K562 (cell line): ENCODE results near the gene MAST1. TPM values are rescaled to one million over a fixed set of nuclear protein-coding genes. Genes with fewer than 3 reads are reported as not detected.
A peak's percentile ranks its signal among the peaks of the same experiment; 100 is the strongest.

Source experiments
- ARID3B ChIP-seq: fragments of 250-450 bp; sonication (Bioruptor Pico); IDR thresholded peaks from 2 replicates; pipeline ENCODE4 v1.4.0; 2020; ENCODE audit warnings: borderline replicate concordance
- ATF1 ChIP-seq, 2 experiments: fragments of 450-650 bp in 1 of 2; IDR thresholded peaks; 2 replicates each; pipeline ENCODE4 v1.6.1; 2016; ENCODE audit warnings: missing compliant biosample characterization in 1 of 2, missing genetic modification characterization in 1 of 2
- CBX1 ChIP-seq: sonication (generic); IDR thresholded peaks from 2 replicates; pipeline ENCODE4 v1.6.1; 2016; ENCODE audit warnings: antibody characterized with exemption, low read depth, mild to moderate bottlenecking
- CREBBP ChIP-seq: IDR thresholded peaks from one replicate; pipeline ENCODE4 v1.6.1; 2012; ENCODE audit warnings: low read depth, mild to moderate bottlenecking, control low read depth, inconsistent platforms, low read length
- EZH2 ChIP-seq: IDR thresholded peaks from 2 replicates; pipeline ENCODE4 v1.6.1; 2012; ENCODE audit warnings: low read depth, mild to moderate bottlenecking, inconsistent platforms, low read length, borderline replicate concordance
- FOXA1 ChIP-seq: fragments of 450-650 bp; IDR thresholded peaks from 2 replicates; pipeline ENCODE4 v1.6.1; 2016; ENCODE audit warnings: mild to moderate bottlenecking, borderline replicate concordance
- FUS ChIP-seq: fragments of 200-400 bp; formaldehyde crosslinking; optimal IDR thresholded peaks from 2 replicates; pipeline ENCODE3; 2017; ENCODE audit warnings: low read depth, low read length
- HDAC2 ChIP-seq: fragments of 450-650 bp; IDR thresholded peaks from 2 replicates; pipeline ENCODE4 v1.6.1; 2016; ENCODE audit warnings: mild to moderate bottlenecking
- HMG20B ChIP-seq: fragments of 250-450 bp; sonication (Bioruptor Pico); IDR thresholded peaks from 2 replicates; pipeline ENCODE4 v1.5.0; 2021; ENCODE audit warnings: mild to moderate bottlenecking
- ID3 ChIP-seq, 2 experiments: fragments of 250-450 bp in 1 of 2; fragments of 450-650 bp in 1 of 2; sonication (Bioruptor Pico) in 1 of 2; IDR thresholded peaks; 2 replicates each; pipeline versions ENCODE4 v1.6.1 to v1.8.0; 2016 to 2021; ENCODE audit warnings: mild to moderate bottlenecking in 2 of 2, moderate library complexity in 2 of 2, missing compliant biosample characterization in 1 of 2, missing genetic modification characterization in 1 of 2
- NR4A1 ChIP-seq, 2 experiments: fragments of 250-450 bp in 1 of 2; fragments of 450-650 bp in 1 of 2; sonication (Bioruptor Pico) in 1 of 2; IDR thresholded peaks; 2 replicates each; pipeline versions ENCODE4 v1.4.0 to v1.6.1; 2016 to 2020; ENCODE audit warnings: mild to moderate bottlenecking in 2 of 2, missing compliant biosample characterization in 1 of 2, missing genetic modification characterization in 1 of 2, moderate library complexity in 1 of 2
- RFX1 ChIP-seq: fragments of 450-650 bp; IDR thresholded peaks from 2 replicates; pipeline ENCODE4 v1.6.1; 2016; ENCODE audit warnings: mild to moderate bottlenecking, moderate library complexity
- SIX5 ChIP-seq, 2 experiments: IDR thresholded peaks; 2 replicates each; pipeline ENCODE4 v1.6.1; 2011; ENCODE audit warnings: low read length in 2 of 2, borderline replicate concordance in 1 of 2, low read depth in 1 of 2, mild to moderate bottlenecking in 1 of 2, moderate library complexity in 1 of 2; ENCODE audit not compliant: insufficient read depth in 1 of 2
- SMC3 ChIP-seq: conservative IDR thresholded peaks from 2 replicates; pipeline ENCODE4 v1.6.1; 2011; ENCODE audit warnings: low read depth, low read length, improper control_type of control experiment; ENCODE audit not compliant: insufficient read depth
- USF1 ChIP-seq: sonication (generic); formaldehyde crosslinking; IDR thresholded peaks from 2 replicates; pipeline ENCODE4 v1.9.0; 2022; ENCODE audit warnings: mild to moderate bottlenecking, missing genetic modification reagents
- XRCC3 ChIP-seq: fragments of 450-650 bp; IDR thresholded peaks from 2 replicates; pipeline ENCODE4 v1.6.1; 2017; ENCODE audit warnings: mild to moderate bottlenecking, moderate library complexity
- ZNF133 ChIP-seq: fragments of 250-450 bp; sonication (Bioruptor Pico); IDR thresholded peaks from 2 replicates; pipeline ENCODE4 v1.4.0; 2020; ENCODE audit warnings: mild to moderate bottlenecking
- ZNF224 ChIP-seq: sonication (generic); formaldehyde crosslinking; IDR thresholded peaks from 2 replicates; pipeline ENCODE4 v1.8.0; 2022; ENCODE audit warnings: mild to moderate bottlenecking, missing genetic modification reagents
- ZNF311 ChIP-seq: fragments of 250-450 bp; sonication (Bioruptor Pico); IDR thresholded peaks from 2 replicates; pipeline ENCODE4 v1.4.0; 2020; ENCODE audit warnings: mild to moderate bottlenecking, moderate library complexity
- polyA plus RNA-seq, 8 experiments: library from polyadenylated mRNA; depleted of rRNA in 4 of 8; stranded (reverse) in 5 of 8; unstranded in 3 of 8; fragments of >200 nt; fragmentation: Nextera tagmentation in 2 of 8; fragmentation: Illumina TruSeq in 1 of 8; extraction: Ambion mirVana in 2 of 8; extraction: Trizol in 1 of 8; gene quantifications; 2 replicates each; pipeline versions ENCODE4 v1.2.1 to v1.2.3, GENCODE V29; 2011 to 2014; ENCODE audit warnings: inconsistent platforms in 1 of 8, missing spikeins in 1 of 8
- total RNA-seq, 7 experiments: library from RNA; depleted of rRNA in 6 of 7; stranded (reverse); fragments of >200 nt in 6 of 7; fragmentation: Illumina TruSeq in 2 of 7; extraction: Trizol in 2 of 7; gene quantifications; 2 replicates each; pipeline versions ENCODE4 v1.2.1 to v1.2.3, GENCODE V29; 2011 to 2021; ENCODE audit warnings: low replicate concordance in 1 of 7
- TF ChIP-seq, protein P1 (sequence below): fragments of 450-650 bp; IDR thresholded peaks from one replicate; pipeline ENCODE4 v1.6.1; 2018; ENCODE audit warnings: mild to moderate bottlenecking, moderate library complexity; ENCODE audit not compliant: partially characterized antibody
- TF ChIP-seq, protein P2 (sequence below): fragments of 250-450 bp; sonication (Bioruptor Pico); IDR thresholded peaks from 2 replicates; pipeline ENCODE4 v1.5.0; 2022; ENCODE audit warnings: mild to moderate bottlenecking

The MAST1 gene
- total and polyA plus RNA-seq, 9 of the 15 experiments (the other 6 are each of a cell fraction or from before 2014, with no cell fraction given), result 0.48 to 10.3 (median 3.9) TPM

GRCh38 chr19:12801466-12802266, 36.6 kb upstream of the MAST1 start, which contains the start of the genes PRDX2 and THSD8 (continued):
- TF ChIP-seq ID3 (CRISPR knock-in tag; IDR thresholded peaks at IDR 0.05), result no peak
- TF ChIP-seq ID3 (tag; IDR thresholded peaks at IDR 0.05), result no peak
- TF ChIP-seq USF1 (CRISPR knock-in tag), result no peak
- no peak for TF ChIP-seq CREBBP
- TF ChIP-seq NR4A1 (CRISPR knock-in tag; IDR thresholded peaks at IDR 0.05), result no peak; the same call in 1 of the 2 replicates
- no peak for TF ChIP-seq NR4A1 (tag; IDR thresholded peaks at IDR 0.05)
- TF ChIP-seq SMC3, result no peak
- peak; percentile 6; the same call in 1 of the 2 replicates for TF ChIP-seq ZNF224 (CRISPR knock-in tag)
- TF ChIP-seq, protein P1, sequence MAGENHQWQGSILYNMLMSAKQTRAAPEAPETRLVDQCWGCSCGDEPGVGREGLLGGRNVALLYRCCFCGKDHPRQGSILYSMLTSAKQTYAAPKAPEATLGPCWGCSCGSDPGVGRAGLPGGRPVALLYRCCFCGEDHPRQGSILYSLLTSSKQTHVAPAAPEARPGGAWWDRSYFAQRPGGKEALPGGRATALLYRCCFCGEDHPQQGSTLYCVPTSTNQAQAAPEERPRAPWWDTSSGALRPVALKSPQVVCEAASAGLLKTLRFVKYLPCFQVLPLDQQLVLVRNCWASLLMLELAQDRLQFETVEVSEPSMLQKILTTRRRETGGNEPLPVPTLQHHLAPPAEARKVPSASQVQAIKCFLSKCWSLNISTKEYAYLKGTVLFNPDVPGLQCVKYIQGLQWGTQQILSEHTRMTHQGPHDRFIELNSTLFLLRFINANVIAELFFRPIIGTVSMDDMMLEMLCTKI, result no peak
- TF ChIP-seq, protein P2, sequence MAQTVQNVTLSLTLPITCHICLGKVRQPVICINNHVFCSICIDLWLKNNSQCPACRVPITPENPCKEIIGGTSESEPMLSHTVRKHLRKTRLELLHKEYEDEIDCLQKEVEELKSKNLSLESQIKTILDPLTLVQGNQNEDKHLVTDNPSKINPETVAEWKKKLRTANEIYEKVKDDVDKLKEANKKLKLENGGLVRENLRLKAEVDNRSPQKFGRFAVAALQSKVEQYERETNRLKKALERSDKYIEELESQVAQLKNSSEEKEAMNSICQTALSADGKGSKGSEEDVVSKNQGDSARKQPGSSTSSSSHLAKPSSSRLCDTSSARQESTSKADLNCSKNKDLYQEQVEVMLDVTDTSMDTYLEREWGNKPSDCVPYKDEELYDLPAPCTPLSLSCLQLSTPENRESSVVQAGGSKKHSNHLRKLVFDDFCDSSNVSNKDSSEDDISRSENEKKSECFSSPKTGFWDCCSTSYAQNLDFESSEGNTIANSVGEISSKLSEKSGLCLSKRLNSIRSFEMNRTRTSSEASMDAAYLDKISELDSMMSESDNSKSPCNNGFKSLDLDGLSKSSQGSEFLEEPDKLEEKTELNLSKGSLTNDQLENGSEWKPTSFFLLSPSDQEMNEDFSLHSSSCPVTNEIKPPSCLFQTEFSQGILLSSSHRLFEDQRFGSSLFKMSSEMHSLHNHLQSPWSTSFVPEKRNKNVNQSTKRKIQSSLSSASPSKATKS (CRISPR knock-in tag), result no peak
- no peak for TF ChIP-seq ARID3B
- TF ChIP-seq HMG20B (CRISPR knock-in tag), result no peak
- TF ChIP-seq XRCC3, result no peak
- no peak for TF ChIP-seq FOXA1
- TF ChIP-seq CBX1, result peak; percentile 61; the same call in 1 of the 2 replicates
- no peak for TF ChIP-seq ATF1 (CRISPR knock-in tag; IDR thresholded peaks at IDR 0.05)
- TF ChIP-seq ATF1 (tag; IDR thresholded peaks at IDR 0.05), result peak; percentile 88
- TF ChIP-seq ZNF311, result no peak
- TF ChIP-seq ZNF133 (CRISPR knock-in tag), result no peak
- peak; percentile 74 for TF ChIP-seq FUS
- TF ChIP-seq RFX1, result no peak
- no peak for TF ChIP-seq EZH2
- peak; percentile 21; the same call in 1 of the 2 replicates for TF ChIP-seq HDAC2
- TF ChIP-seq SIX5 (IDR thresholded peaks at IDR 0.05; ENCODE audit: borderline replicate concordance in 1 of 2, insufficient read depth in 1 of 2, low read depth in 1 of 2, low read length in 2 of 2), result peak; percentile 54 to 68; a peak in 3 of 4 replicates
